Panc1 (cell line): ENCODE data around the gene RGS6. TPM values are rescaled to one million over a fixed set of nuclear protein-coding genes. Genes with fewer than 3 reads are reported as not detected.

Experiments used
- ATAC-seq: fragments of 200-7000 bp; cut with Tn5 transposase; 2 replicates; pipeline ENCODE4 v1.9.1; 2020; ENCODE audit warnings: mild to moderate bottlenecking, moderate library complexity
- BruUV-seq: library from RNA; stranded (reverse); fragments of 400-500 nt; replicated peaks from 2 replicates; lab custom pipeline; 2021; lab: Mats Ljungman, UMichigan
- CTCF ChIA-PET: fragments of 300-600 bp; sonication (Branson Sonifier 250); formaldehyde crosslinking; loops from one replicate; lab custom pipeline; 2022; ENCODE audit warnings: antibody characterized with exemption; lab: Charles Lee
- POLR2A ChIA-PET: fragments of 300-600 bp; sonication (Branson Sonifier 250); formaldehyde crosslinking; loops from one replicate; lab custom pipeline; 2022; ENCODE audit warnings: antibody characterized with exemption; lab: Charles Lee
- DNase-seq: peaks from one replicate; pipeline ENCODE4 v3.0.0-alpha.2; 2010; ENCODE audit warnings: low read depth, low spot score
- H3K27ac ChIP-seq: 2 replicates; pipeline ENCODE4 v1.5.1; 2011; ENCODE audit warnings: mild to moderate bottlenecking, low read length, inconsistent platforms
- H3K27me3 ChIP-seq: fragments of 200-500 bp; sonication (Bioruptor generic); 2 replicates; pipeline ENCODE4 v1.6.0; 2014; ENCODE audit warnings: low read length, inconsistent platforms; ENCODE audit not compliant: control insufficient read depth, insufficient read depth
- H3K36me3 ChIP-seq: fragments of 200-500 bp; sonication (Bioruptor generic); 2 replicates; pipeline ENCODE4 v1.5.1; 2014; ENCODE audit warnings: inconsistent platforms, mild to moderate bottlenecking, low read length, moderate library complexity; ENCODE audit not compliant: control insufficient read depth, insufficient read depth
- H3K4me1 ChIP-seq: 2 replicates; pipeline ENCODE4 v1.5.1; 2011; ENCODE audit warnings: inconsistent platforms, mild to moderate bottlenecking, low read length, moderate library complexity; ENCODE audit not compliant: control insufficient read depth, insufficient read depth
- H3K4me3 ChIP-seq, 2 experiments: 2 replicates each; pipeline ENCODE4 v1.5.1; 2011 to 2012; ENCODE audit warnings: low read depth in 2 of 2, low read length in 2 of 2, mild to moderate bottlenecking in 2 of 2, inconsistent platforms in 1 of 2, moderate library complexity in 1 of 2
- H3K9me3 ChIP-seq: fragments of 200-500 bp; sonication (Bioruptor generic); 2 replicates; pipeline ENCODE4 v1.5.1; 2014; ENCODE audit warnings: low read depth, mild to moderate bottlenecking, inconsistent platforms, low read length, moderate library complexity; ENCODE audit not compliant: control insufficient read depth, insufficient read depth
- CTCF ChIP-seq: fragments of 450-650 bp; IDR thresholded peaks from 2 replicates; pipeline ENCODE4 v1.5.1; 2017; ENCODE audit warnings: mild to moderate bottlenecking
- POLR2AphosphoS5 ChIP-seq: IDR thresholded peaks from 2 replicates; pipeline ENCODE4 v1.6.1; 2012; ENCODE audit warnings: mild to moderate bottlenecking, low read depth, low read length, moderate library complexity
- REST ChIP-seq, 2 experiments: IDR thresholded peaks; 2 replicates each; pipeline ENCODE4 v1.6.1; 2011 to 2012; ENCODE audit warnings: low read depth in 2 of 2, control low read depth in 1 of 2, low read length in 1 of 2, mild to moderate bottlenecking in 1 of 2, moderate library complexity in 1 of 2; ENCODE audit not compliant: insufficient read depth in 1 of 2
- SIN3A ChIP-seq: IDR thresholded peaks from 2 replicates; pipeline ENCODE4 v1.6.1; 2012; ENCODE audit warnings: low read depth, mild to moderate bottlenecking, low read length, moderate library complexity, borderline replicate concordance; ENCODE audit not compliant: insufficient read depth
- TCF7L2 ChIP-seq: IDR thresholded peaks from 2 replicates; pipeline ENCODE4 v1.6.1; 2011; ENCODE audit warnings: mild to moderate bottlenecking, low read depth, low read length, inconsistent platforms
- in situ Hi-C: cut with HindIII; loops from 2 replicates; pipeline ENCODE4 v1.10.0; 2016; ENCODE audit warnings: low sequenced_read_pairs, low pct_unique_long_range_greater_than_20kb
- intact Hi-C: fragments of 100-400 bp; cut with micrococcal nuclease; formaldehyde crosslinking; loops from one replicate; pipeline ENCODE4 v1.10.0; 2022; ENCODE audit not compliant: unreplicated experiment
- total RNA-seq: library from RNA; stranded (reverse); gene quantifications from one replicate; pipeline ENCODE4 v1.2.1, GENCODE V29; 2021; ENCODE audit not compliant: unreplicated experiment

Gene RGS6
- total RNA-seq, 1 experiment from 2014 or later: not detected

- Histone ChIP-seq H3K4me3 (no peak overlapping the region), H3K9me3 (no peaks in the 10 kb centered on the region), H3K27me3 (no peaks in the 10 kb centered on the region), H3K4me1 (no peaks in the 10 kb centered on the region), H3K36me3 (no peaks in the 10 kb centered on the region), H3K27ac (no peak overlapping the region)
- no TSS peak for BruUV-seq
- in situ Hi-C loops: no loop called here
- CTCF ChIA-PET: no interaction called here
- POLR2A ChIA-PET: no interaction called here
- TF ChIP-seq CTCF (no peak), POLR2AphosphoS5 (no peak), SIN3A (no peak), TCF7L2 (no peak), REST (IDR thresholded peaks at IDR 0.05; ENCODE audit: insufficient read depth in 1 of 2, low read depth in 2 of 2, low read length in 1 of 2) (no peak)
- no peak for DNase-seq
- ATAC-seq: no peak
- intact Hi-C loops: no loop called here
These were observed 571.0 kb downstream of the RGS6 start for GRCh38 chr14:72503271-72503670.

- Histone ChIP-seq H3K27me3 (no peaks in the 10 kb centered on the region), H3K4me1 (no peaks in the 10 kb centered on the region), H3K36me3 (no peaks in the 10 kb centered on the region), H3K4me3 (no peak overlapping the region), H3K27ac (no peak overlapping the region), H3K9me3 (no peaks in the 10 kb centered on the region)
- in situ Hi-C loops (no loop called here), intact Hi-C loops (no loop called here)
- no peak for TF ChIP-seq CTCF
- no peak for TF ChIP-seq TCF7L2
- TF ChIP-seq POLR2AphosphoS5: no peak
- no peak for TF ChIP-seq REST (IDR thresholded peaks at IDR 0.05; ENCODE audit: insufficient read depth in 1 of 2, low read depth in 2 of 2, low read length in 1 of 2)
- CTCF ChIA-PET: no interaction called here
- no peak for ATAC-seq
- POLR2A ChIA-PET: no interaction called here
- no peak for DNase-seq
- BruUV-seq: no TSS peak
These were observed 571.6 kb downstream of the RGS6 start for GRCh38 chr14:72503696-72504368.
